ENCODE data around the gene TSPAN3. TPM values are rescaled to one million over a fixed set of nuclear protein-coding genes. Genes with fewer than 3 reads are reported as not detected.

Gene TSPAN3
- total and polyA plus RNA-seq, 4 donors, result 49.3 to 82.8 (median 78.7) TPM

DNA sequence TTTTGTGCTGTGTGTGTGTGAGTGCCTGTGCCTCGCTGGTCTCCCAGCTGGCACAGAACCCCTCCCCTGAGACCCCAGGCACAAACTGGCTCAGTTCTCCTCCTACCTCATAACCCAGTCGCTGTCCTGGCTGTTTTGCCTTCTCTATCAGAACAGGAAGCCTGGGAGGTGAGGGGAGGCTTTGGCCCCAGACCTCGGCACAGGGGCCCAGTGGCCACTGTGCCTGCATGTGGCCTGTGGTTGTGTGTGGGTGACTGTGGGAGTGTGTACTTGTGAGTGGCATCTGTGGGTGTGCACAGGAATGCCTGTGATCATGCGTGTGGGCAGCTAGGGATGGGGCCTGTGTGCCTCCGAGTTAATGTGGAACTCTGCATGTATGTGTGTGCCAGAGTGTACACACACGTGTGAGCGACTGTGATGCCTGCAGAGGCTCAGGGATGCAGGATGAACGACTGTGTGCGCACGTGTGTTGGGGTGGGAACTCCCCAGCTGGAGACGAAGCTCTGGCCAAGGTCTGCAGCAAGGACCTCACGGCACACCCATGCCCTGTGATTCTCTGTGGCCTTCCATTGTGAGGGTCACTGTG, 43.7 kb downstream of the TSPAN3 start:
- Histone ChIP-seq H3K9me3 (ENCODE audit: control insufficient read depth in 4 of 4, low read length in 3 of 4) (no peaks in the 10 kb centered on the region), H3K27me3 (ENCODE audit: control insufficient read depth in 4 of 4, insufficient read depth in 4 of 4, low read length in 3 of 4) (no peaks in the 10 kb centered on the region), H3K36me3 (ENCODE audit: control insufficient read depth in 4 of 4, insufficient read depth in 3 of 4, low read depth in 1 of 4, low read length in 3 of 4) (no peaks in the 10 kb centered on the region), H3K4me1 (ENCODE audit: control insufficient read depth in 4 of 4, insufficient read depth in 4 of 4, low read length in 3 of 4) (peaks cover 0 to 6% (median under 1%) of the 10 kb centered on the region in 4 donors), H3K9ac (ENCODE audit: low read depth in 1 of 2, low read length in 2 of 2) (no peak overlapping the region), H3K4me3 (ENCODE audit: low read depth in 1 of 3, low read length in 3 of 3) (no peak overlapping the region), H3K27ac (ENCODE audit: low read depth in 1 of 2, low read length in 2 of 2) (no peak overlapping the region)
- WGBS, result 91% methylated on average over 12 of the region's 12 CpGs
- TF ChIP-seq FOXA2 (IDR thresholded peaks at IDR 0.05) (no peak), NR2F2 (IDR thresholded peaks at IDR 0.05) (no peak), RXRA (IDR thresholded peaks at IDR 0.05) (no peak), EGR1 (IDR thresholded peaks at IDR 0.05; ENCODE audit: low read depth in 2 of 2) (no peak), HNF4A (conservative IDR thresholded peaks at IDR 0.05) (no peak), YY1 (IDR thresholded peaks at IDR 0.05) (no peak), JUND (IDR thresholded peaks at IDR 0.05) (no peak), FOXA1 (IDR thresholded peaks at IDR 0.05) (no peak), HNF4G (IDR thresholded peaks at IDR 0.05) (no peak), TAF1 (conservative IDR thresholded peaks at IDR 0.05) (no peak), SP1 (IDR thresholded peaks at IDR 0.05) (no peak), RAD21 (IDR thresholded peaks at IDR 0.05) (no peak), GABPA (IDR thresholded peaks at IDR 0.05 in 1 of 2, conservative IDR thresholded peaks at IDR 0.05 in 1 of 2) (no peak)
- TF ChIP-seq, protein P1, sequence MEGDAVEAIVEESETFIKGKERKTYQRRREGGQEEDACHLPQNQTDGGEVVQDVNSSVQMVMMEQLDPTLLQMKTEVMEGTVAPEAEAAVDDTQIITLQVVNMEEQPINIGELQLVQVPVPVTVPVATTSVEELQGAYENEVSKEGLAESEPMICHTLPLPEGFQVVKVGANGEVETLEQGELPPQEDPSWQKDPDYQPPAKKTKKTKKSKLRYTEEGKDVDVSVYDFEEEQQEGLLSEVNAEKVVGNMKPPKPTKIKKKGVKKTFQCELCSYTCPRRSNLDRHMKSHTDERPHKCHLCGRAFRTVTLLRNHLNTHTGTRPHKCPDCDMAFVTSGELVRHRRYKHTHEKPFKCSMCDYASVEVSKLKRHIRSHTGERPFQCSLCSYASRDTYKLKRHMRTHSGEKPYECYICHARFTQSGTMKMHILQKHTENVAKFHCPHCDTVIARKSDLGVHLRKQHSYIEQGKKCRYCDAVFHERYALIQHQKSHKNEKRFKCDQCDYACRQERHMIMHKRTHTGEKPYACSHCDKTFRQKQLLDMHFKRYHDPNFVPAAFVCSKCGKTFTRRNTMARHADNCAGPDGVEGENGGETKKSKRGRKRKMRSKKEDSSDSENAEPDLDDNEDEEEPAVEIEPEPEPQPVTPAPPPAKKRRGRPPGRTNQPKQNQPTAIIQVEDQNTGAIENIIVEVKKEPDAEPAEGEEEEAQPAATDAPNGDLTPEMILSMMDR (IDR thresholded peaks at IDR 0.05; ENCODE audit: low read depth, low read length, missing input control), result no peak
- TF ChIP-seq, protein P2, sequence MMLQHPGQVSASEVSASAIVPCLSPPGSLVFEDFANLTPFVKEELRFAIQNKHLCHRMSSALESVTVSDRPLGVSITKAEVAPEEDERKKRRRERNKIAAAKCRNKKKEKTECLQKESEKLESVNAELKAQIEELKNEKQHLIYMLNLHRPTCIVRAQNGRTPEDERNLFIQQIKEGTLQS (IDR thresholded peaks at IDR 0.05), result no peak
- TF ChIP-seq, protein P3, sequence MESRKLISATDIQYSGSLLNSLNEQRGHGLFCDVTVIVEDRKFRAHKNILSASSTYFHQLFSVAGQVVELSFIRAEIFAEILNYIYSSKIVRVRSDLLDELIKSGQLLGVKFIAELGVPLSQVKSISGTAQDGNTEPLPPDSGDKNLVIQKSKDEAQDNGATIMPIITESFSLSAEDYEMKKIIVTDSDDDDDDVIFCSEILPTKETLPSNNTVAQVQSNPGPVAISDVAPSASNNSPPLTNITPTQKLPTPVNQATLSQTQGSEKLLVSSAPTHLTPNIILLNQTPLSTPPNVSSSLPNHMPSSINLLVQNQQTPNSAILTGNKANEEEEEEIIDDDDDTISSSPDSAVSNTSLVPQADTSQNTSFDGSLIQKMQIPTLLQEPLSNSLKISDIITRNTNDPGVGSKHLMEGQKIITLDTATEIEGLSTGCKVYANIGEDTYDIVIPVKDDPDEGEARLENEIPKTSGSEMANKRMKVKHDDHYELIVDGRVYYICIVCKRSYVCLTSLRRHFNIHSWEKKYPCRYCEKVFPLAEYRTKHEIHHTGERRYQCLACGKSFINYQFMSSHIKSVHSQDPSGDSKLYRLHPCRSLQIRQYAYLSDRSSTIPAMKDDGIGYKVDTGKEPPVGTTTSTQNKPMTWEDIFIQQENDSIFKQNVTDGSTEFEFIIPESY (IDR thresholded peaks at IDR 0.05), result no peak
- TF ChIP-seq, protein P4, sequence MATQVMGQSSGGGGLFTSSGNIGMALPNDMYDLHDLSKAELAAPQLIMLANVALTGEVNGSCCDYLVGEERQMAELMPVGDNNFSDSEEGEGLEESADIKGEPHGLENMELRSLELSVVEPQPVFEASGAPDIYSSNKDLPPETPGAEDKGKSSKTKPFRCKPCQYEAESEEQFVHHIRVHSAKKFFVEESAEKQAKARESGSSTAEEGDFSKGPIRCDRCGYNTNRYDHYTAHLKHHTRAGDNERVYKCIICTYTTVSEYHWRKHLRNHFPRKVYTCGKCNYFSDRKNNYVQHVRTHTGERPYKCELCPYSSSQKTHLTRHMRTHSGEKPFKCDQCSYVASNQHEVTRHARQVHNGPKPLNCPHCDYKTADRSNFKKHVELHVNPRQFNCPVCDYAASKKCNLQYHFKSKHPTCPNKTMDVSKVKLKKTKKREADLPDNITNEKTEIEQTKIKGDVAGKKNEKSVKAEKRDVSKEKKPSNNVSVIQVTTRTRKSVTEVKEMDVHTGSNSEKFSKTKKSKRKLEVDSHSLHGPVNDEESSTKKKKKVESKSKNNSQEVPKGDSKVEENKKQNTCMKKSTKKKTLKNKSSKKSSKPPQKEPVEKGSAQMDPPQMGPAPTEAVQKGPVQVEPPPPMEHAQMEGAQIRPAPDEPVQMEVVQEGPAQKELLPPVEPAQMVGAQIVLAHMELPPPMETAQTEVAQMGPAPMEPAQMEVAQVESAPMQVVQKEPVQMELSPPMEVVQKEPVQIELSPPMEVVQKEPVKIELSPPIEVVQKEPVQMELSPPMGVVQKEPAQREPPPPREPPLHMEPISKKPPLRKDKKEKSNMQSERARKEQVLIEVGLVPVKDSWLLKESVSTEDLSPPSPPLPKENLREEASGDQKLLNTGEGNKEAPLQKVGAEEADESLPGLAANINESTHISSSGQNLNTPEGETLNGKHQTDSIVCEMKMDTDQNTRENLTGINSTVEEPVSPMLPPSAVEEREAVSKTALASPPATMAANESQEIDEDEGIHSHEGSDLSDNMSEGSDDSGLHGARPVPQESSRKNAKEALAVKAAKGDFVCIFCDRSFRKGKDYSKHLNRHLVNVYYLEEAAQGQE (IDR thresholded peaks at IDR 0.05), result no peak
- TF ChIP-seq, protein P5, sequence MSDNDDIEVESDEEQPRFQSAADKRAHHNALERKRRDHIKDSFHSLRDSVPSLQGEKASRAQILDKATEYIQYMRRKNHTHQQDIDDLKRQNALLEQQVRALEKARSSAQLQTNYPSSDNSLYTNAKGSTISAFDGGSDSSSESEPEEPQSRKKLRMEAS (IDR thresholded peaks at IDR 0.05), result no peak
- no peak for DNase-seq (ENCODE audit: low spot score)

Measured in liver (tissue), 9 donors.